K562 (cell line): ENCODE results near the gene MUCL3. TPM values are rescaled to one million over a fixed set of nuclear protein-coding genes. Genes with fewer than 3 reads are reported as not detected.

ENCODE experiments used
- CBFA2T3 ChIP-seq: fragments of 450-650 bp; IDR thresholded peaks from 2 replicates; pipeline ENCODE4 v1.6.1; 2017
- E2F8 ChIP-seq: fragments of 450-650 bp; IDR thresholded peaks from 2 replicates; pipeline ENCODE4 v1.7.1; 2018; ENCODE audit warnings: mild to moderate bottlenecking, low read depth; ENCODE audit not compliant: partially characterized antibody
- FOXJ2 ChIP-seq: fragments of 200-800 bp; sonication (Bioruptor generic); IDR thresholded peaks from 2 replicates; pipeline ENCODE4 v1.6.1; 2016; ENCODE audit warnings: missing genetic modification characterization, missing compliant biosample characterization
- KAT7 ChIP-seq: sonication (generic); formaldehyde crosslinking; IDR thresholded peaks from 2 replicates; pipeline ENCODE4 v1.8.0; 2022; ENCODE audit warnings: missing genetic modification reagents, mild to moderate bottlenecking, borderline replicate concordance
- KDM4B ChIP-seq, 2 experiments: fragments of 450-650 bp in 1 of 2; sonication (generic) in 1 of 2; IDR thresholded peaks; 2 replicates each; pipeline ENCODE4 v1.6.1; 2016 to 2017; ENCODE audit warnings: borderline replicate concordance in 2 of 2, antibody characterized with exemption in 1 of 2, low read depth in 1 of 2, mild to moderate bottlenecking in 1 of 2
- MTA3 ChIP-seq: fragments of 450-650 bp; formaldehyde crosslinking; IDR thresholded peaks from 2 replicates; pipeline ENCODE4 v1.6.1; 2017; ENCODE audit warnings: mild to moderate bottlenecking, borderline replicate concordance
- NCOR1 ChIP-seq: fragments of 450-650 bp; IDR thresholded peaks from 2 replicates; pipeline ENCODE4 v1.6.1; 2016; ENCODE audit warnings: mild to moderate bottlenecking, moderate library complexity
- SP1 ChIP-seq: sonication (generic); formaldehyde crosslinking; IDR thresholded peaks from 2 replicates; pipeline ENCODE4 v1.8.1; 2022; ENCODE audit warnings: mild to moderate bottlenecking, missing genetic modification reagents
- SREBF2 ChIP-seq: sonication (generic); formaldehyde crosslinking; IDR thresholded peaks from 2 replicates; pipeline ENCODE4 v1.4.0; 2020; ENCODE audit warnings: mild to moderate bottlenecking, missing genetic modification reagents
- THAP12 ChIP-seq: fragments of 250-450 bp; sonication (Bioruptor Pico); IDR thresholded peaks from 2 replicates; pipeline ENCODE4 v1.9.0; 2021; ENCODE audit warnings: mild to moderate bottlenecking, inconsistent platforms
- ZFP36 ChIP-seq: fragments of 150-350 bp; IDR thresholded peaks from 2 replicates; pipeline ENCODE4 v1.6.1; 2018; ENCODE audit warnings: low read length, low read depth; ENCODE audit not compliant: partially characterized antibody
- ZFP91 ChIP-seq: sonication (generic); formaldehyde crosslinking; IDR thresholded peaks from 2 replicates; pipeline ENCODE4 v1.8.0; 2022; ENCODE audit warnings: mild to moderate bottlenecking, missing genetic modification reagents
- ZNF280A ChIP-seq: fragments of 450-650 bp; IDR thresholded peaks from 2 replicates; pipeline ENCODE4 v1.6.1; 2018; ENCODE audit warnings: mild to moderate bottlenecking, low read depth; ENCODE audit not compliant: partially characterized antibody
- ZNF316 ChIP-seq: fragments of 450-650 bp; IDR thresholded peaks from 2 replicates; pipeline ENCODE4 v1.6.1; 2016
- ZNF507 ChIP-seq: conservative IDR thresholded peaks from 2 replicates; pipeline ENCODE4 v1.6.1; 2017; ENCODE audit warnings: missing genetic modification characterization, missing compliant biosample characterization
- ZNF699 ChIP-seq: fragments of 250-450 bp; sonication (Bioruptor Pico); IDR thresholded peaks from 2 replicates; pipeline ENCODE4 v1.8.0; 2021; ENCODE audit warnings: mild to moderate bottlenecking, moderate library complexity; ENCODE audit not compliant: insufficient replicate concordance
- polyA plus RNA-seq, 8 experiments: library from polyadenylated mRNA; depleted of rRNA in 4 of 8; stranded (reverse) in 5 of 8; unstranded in 3 of 8; fragments of >200 nt; fragmentation: Nextera tagmentation in 2 of 8; fragmentation: Illumina TruSeq in 1 of 8; extraction: Ambion mirVana in 2 of 8; extraction: Trizol in 1 of 8; gene quantifications; 2 replicates each; pipeline versions ENCODE4 v1.2.1 to v1.2.3, GENCODE V29; 2011 to 2014; ENCODE audit warnings: inconsistent platforms in 1 of 8, missing spikeins in 1 of 8
- total RNA-seq, 7 experiments: library from RNA; depleted of rRNA in 6 of 7; stranded (reverse); fragments of >200 nt in 6 of 7; fragmentation: Illumina TruSeq in 2 of 7; extraction: Trizol in 2 of 7; gene quantifications; 2 replicates each; pipeline versions ENCODE4 v1.2.1 to v1.2.3, GENCODE V29; 2011 to 2021; ENCODE audit warnings: low replicate concordance in 1 of 7
- TF ChIP-seq, protein P1 (sequence below): fragments of 450-650 bp; conservative IDR thresholded peaks from 2 replicates; pipeline ENCODE4 v1.6.1; 2016; ENCODE audit warnings: missing genetic modification characterization, low read depth, mild to moderate bottlenecking, missing compliant biosample characterization, moderate library complexity

The MUCL3 gene
- total and polyA plus RNA-seq, 9 of the 15 experiments (the other 6 are each of a cell fraction or from before 2014, with no cell fraction given): 0.07 TPM; not detected in 8

DNA sequence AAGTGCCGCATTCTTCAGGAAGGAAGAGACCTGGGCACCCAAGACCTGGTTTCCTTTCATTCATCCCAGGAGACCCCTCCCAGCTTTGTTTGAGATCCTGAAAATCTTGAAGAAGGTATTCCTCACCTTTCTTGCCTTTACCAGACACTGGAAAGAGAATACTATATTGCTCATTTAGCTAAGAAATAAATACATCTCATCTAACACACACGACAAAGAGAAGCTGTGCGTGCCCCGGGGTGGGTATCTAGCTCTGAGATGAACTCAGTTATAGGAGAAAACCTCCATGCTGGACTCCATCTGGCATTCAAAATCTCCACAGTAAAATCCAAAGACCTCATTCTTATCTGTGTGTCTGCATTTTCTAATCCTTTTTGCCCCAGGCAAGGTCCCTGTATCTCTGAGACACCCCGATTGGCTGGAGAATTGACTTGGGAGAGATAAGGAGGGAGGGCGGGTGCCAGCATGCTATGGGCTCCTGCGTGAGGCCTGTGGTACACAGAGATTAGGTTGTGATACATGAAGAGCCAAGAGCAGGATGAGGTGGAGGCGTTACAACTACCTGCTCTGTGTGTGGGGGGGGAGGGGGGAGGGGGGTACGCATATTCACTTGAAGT, 47.5 kb downstream of the MUCL3 start (continued):
- TF ChIP-seq E2F8 (no peak), ZFP91 (CRISPR knock-in tag) (no peak), KAT7 (CRISPR knock-in tag) (no peak), MTA3 (no peak), SP1 (CRISPR knock-in tag) (no peak), KDM4B (IDR thresholded peaks at IDR 0.05; ENCODE audit: borderline replicate concordance in 2 of 2, low read depth in 1 of 2) (no peak), SREBF2 (CRISPR knock-in tag) (no peak), ZNF280A (no peak), ZNF699 (no peak), CBFA2T3 (peak; percentile 94), ZNF507 (tag) (no peak), ZNF316 (no peak), FOXJ2 (tag) (no peak), NCOR1 (peak; percentile 84), ZFP36 (no peak), THAP12 (CRISPR knock-in tag) (no peak)
- TF ChIP-seq, protein P1, sequence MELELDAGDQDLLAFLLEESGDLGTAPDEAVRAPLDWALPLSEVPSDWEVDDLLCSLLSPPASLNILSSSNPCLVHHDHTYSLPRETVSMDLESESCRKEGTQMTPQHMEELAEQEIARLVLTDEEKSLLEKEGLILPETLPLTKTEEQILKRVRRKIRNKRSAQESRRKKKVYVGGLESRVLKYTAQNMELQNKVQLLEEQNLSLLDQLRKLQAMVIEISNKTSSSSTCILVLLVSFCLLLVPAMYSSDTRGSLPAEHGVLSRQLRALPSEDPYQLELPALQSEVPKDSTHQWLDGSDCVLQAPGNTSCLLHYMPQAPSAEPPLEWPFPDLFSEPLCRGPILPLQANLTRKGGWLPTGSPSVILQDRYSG (tag): no peak
